ENCODE measurements around the gene FABP3. TPM values are rescaled to one million over a fixed set of nuclear protein-coding genes. Genes with fewer than 3 reads are reported as not detected.

FABP3 gene
- polyA plus RNA-seq, 2 donors: 1.8 to 2.6 TPM

GRCh38 chr1:31399976-31400375 lies 27.1 kb upstream of the FABP3 start:
- Histone ChIP-seq H3K4me3 (ENCODE audit: low read depth in 1 of 2, low read length in 2 of 2) (no peak overlapping the region), H3K36me3 (ENCODE audit: control insufficient read depth in 2 of 2, insufficient read depth in 2 of 2, low read length in 1 of 2) (no peaks in the 10 kb centered on the region), H3K27ac (ENCODE audit: low read depth in 2 of 2, low read length in 1 of 2) (no peak overlapping the region), H3K27me3 (ENCODE audit: control insufficient read depth in 1 of 2, insufficient read depth in 2 of 2, low read length in 2 of 2) (no peaks in the 10 kb centered on the region), H3K4me1 (ENCODE audit: control insufficient read depth in 2 of 2, insufficient read depth in 2 of 2, low read length in 1 of 2) (peaks cover 0 to under 1% of the 10 kb centered on the region in 2 donors), H3K9me3 (ENCODE audit: control insufficient read depth in 2 of 2, insufficient read depth in 1 of 2, low read depth in 1 of 2, low read length in 1 of 2) (no peaks in the 10 kb centered on the region)
- 50 to 60% methylated on average over 3 of the region's 3 CpGs for WGBS, 2 donors

- no peaks in the 10 kb centered on the region for H3K9me3 ChIP-seq (ENCODE audit: control insufficient read depth in 2 of 2, insufficient read depth in 1 of 2, low read depth in 1 of 2, low read length in 1 of 2)
- WGBS, 2 donors: 83 to 88% methylated on average over 2 of the region's 2 CpGs
These were observed 25.4 kb upstream of the FABP3 start for GRCh38 chr1:31398246-31398645.

GRCh38 chr1:31397360-31398095 lies 24.7 kb upstream of the FABP3 start:
- Histone ChIP-seq H3K4me3 (ENCODE audit: low read depth in 1 of 2, low read length in 2 of 2) (no peak overlapping the region), H3K36me3 (ENCODE audit: control insufficient read depth in 2 of 2, insufficient read depth in 2 of 2, low read length in 1 of 2) (no peaks in the 10 kb centered on the region), H3K9me3 (ENCODE audit: control insufficient read depth in 2 of 2, insufficient read depth in 1 of 2, low read depth in 1 of 2, low read length in 1 of 2) (no peaks in the 10 kb centered on the region), H3K4me1 (ENCODE audit: control insufficient read depth in 2 of 2, insufficient read depth in 2 of 2, low read length in 1 of 2) (peaks cover 0 to 2% of the 10 kb centered on the region in 2 donors), H3K27ac (ENCODE audit: low read depth in 2 of 2, low read length in 1 of 2) (no peak overlapping the region), H3K27me3 (ENCODE audit: control insufficient read depth in 1 of 2, insufficient read depth in 2 of 2, low read length in 2 of 2) (no peaks in the 10 kb centered on the region)
- WGBS, 2 donors: 75 to 82% methylated on average over 4 of the region's 4 CpGs

More at GRCh38 chr1:31398246-31398645, 25.4 kb upstream of the FABP3 start:
- H3K4me3 ChIP-seq (ENCODE audit: low read depth in 1 of 2, low read length in 2 of 2): no peak overlapping the region
- no peak overlapping the region for H3K27ac ChIP-seq (ENCODE audit: low read depth in 2 of 2, low read length in 1 of 2)
- no peaks in the 10 kb centered on the region for H3K36me3 ChIP-seq (ENCODE audit: control insufficient read depth in 2 of 2, insufficient read depth in 2 of 2, low read length in 1 of 2)
- H3K27me3 ChIP-seq (ENCODE audit: control insufficient read depth in 1 of 2, insufficient read depth in 2 of 2, low read length in 2 of 2): no peaks in the 10 kb centered on the region
- H3K4me1 ChIP-seq (ENCODE audit: control insufficient read depth in 2 of 2, insufficient read depth in 2 of 2, low read length in 1 of 2): peaks cover 0 to 2% of the 10 kb centered on the region in 2 donors

GRCh38 chr1:31396633-31397351 lies 23.9 kb upstream of the FABP3 start:
- Histone ChIP-seq H3K27me3 (ENCODE audit: control insufficient read depth in 1 of 2, insufficient read depth in 2 of 2, low read length in 2 of 2) (no peaks in the 10 kb centered on the region), H3K4me3 (ENCODE audit: low read depth in 1 of 2, low read length in 2 of 2) (no peak overlapping the region), H3K4me1 (ENCODE audit: control insufficient read depth in 2 of 2, insufficient read depth in 2 of 2, low read length in 1 of 2) (peaks cover 0 to 2% of the 10 kb centered on the region in 2 donors), H3K27ac (ENCODE audit: low read depth in 2 of 2, low read length in 1 of 2) (no peak overlapping the region), H3K36me3 (ENCODE audit: control insufficient read depth in 2 of 2, insufficient read depth in 2 of 2, low read length in 1 of 2) (no peaks in the 10 kb centered on the region), H3K9me3 (ENCODE audit: control insufficient read depth in 2 of 2, insufficient read depth in 1 of 2, low read depth in 1 of 2, low read length in 1 of 2) (no peaks in the 10 kb centered on the region)
- WGBS, 2 donors: 94 to 96% methylated on average over 3 of the region's 3 CpGs

- WGBS, 2 donors: 2 to 3% methylated on average over 36 of the region's 36 CpGs
- Histone ChIP-seq H3K36me3 (ENCODE audit: control insufficient read depth in 2 of 2, insufficient read depth in 2 of 2, low read length in 1 of 2) (no peaks in the 10 kb centered on the region), H3K4me1 (ENCODE audit: control insufficient read depth in 2 of 2, insufficient read depth in 2 of 2, low read length in 1 of 2) (peaks cover 0 to 6% of the 10 kb centered on the region in 2 donors), H3K27ac (ENCODE audit: low read depth in 2 of 2, low read length in 1 of 2) (no peak overlapping the region), H3K9me3 (ENCODE audit: control insufficient read depth in 2 of 2, insufficient read depth in 1 of 2, low read depth in 1 of 2, low read length in 1 of 2) (no peaks in the 10 kb centered on the region), H3K27me3 (ENCODE audit: control insufficient read depth in 1 of 2, insufficient read depth in 2 of 2, low read length in 2 of 2) (no peaks in the 10 kb centered on the region), H3K4me3 (ENCODE audit: low read depth in 1 of 2, low read length in 2 of 2) (peak overlapping the region in 1 of 2 donors; percentile 28)
These were observed 21.8 kb upstream of the FABP3 start for GRCh38 chr1:31394584-31395193.

- Histone ChIP-seq H3K4me1 (ENCODE audit: control insufficient read depth in 2 of 2, insufficient read depth in 2 of 2, low read length in 1 of 2) (peaks cover 0 to 6% of the 10 kb centered on the region in 2 donors), H3K36me3 (ENCODE audit: control insufficient read depth in 2 of 2, insufficient read depth in 2 of 2, low read length in 1 of 2) (no peaks in the 10 kb centered on the region), H3K27ac (ENCODE audit: low read depth in 2 of 2, low read length in 1 of 2) (no peak overlapping the region), H3K9me3 (ENCODE audit: control insufficient read depth in 2 of 2, insufficient read depth in 1 of 2, low read depth in 1 of 2, low read length in 1 of 2) (no peaks in the 10 kb centered on the region), H3K27me3 (ENCODE audit: control insufficient read depth in 1 of 2, insufficient read depth in 2 of 2, low read length in 2 of 2) (no peaks in the 10 kb centered on the region), H3K4me3 (ENCODE audit: low read depth in 1 of 2, low read length in 2 of 2) (no peak overlapping the region)
These were observed 20.6 kb upstream of the FABP3 start for GRCh38 chr1:31393463-31393862.

GRCh38 chr1:31390071-31390470 lies 17.2 kb upstream of the FABP3 start:
- Histone ChIP-seq H3K9me3 (ENCODE audit: control insufficient read depth in 2 of 2, insufficient read depth in 1 of 2, low read depth in 1 of 2, low read length in 1 of 2) (no peaks in the 10 kb centered on the region), H3K27ac (ENCODE audit: low read depth in 2 of 2, low read length in 1 of 2) (peak overlapping the region in 1 of 2 donors; percentile 20), H3K27me3 (ENCODE audit: control insufficient read depth in 1 of 2, insufficient read depth in 2 of 2, low read length in 2 of 2) (no peaks in the 10 kb centered on the region), H3K36me3 (ENCODE audit: control insufficient read depth in 2 of 2, insufficient read depth in 2 of 2, low read length in 1 of 2) (no peaks in the 10 kb centered on the region), H3K4me1 (ENCODE audit: control insufficient read depth in 2 of 2, insufficient read depth in 2 of 2, low read length in 1 of 2) (peaks cover 0 to 6% of the 10 kb centered on the region in 2 donors), H3K4me3 (ENCODE audit: low read depth in 1 of 2, low read length in 2 of 2) (no peak overlapping the region)
- 60 to 67% methylated on average over 7 of the region's 7 CpGs for WGBS, 2 donors

GRCh38 chr1:31389616-31390015 lies 16.7 kb upstream of the FABP3 start:
- no peaks in the 10 kb centered on the region for H3K9me3 ChIP-seq (ENCODE audit: control insufficient read depth in 2 of 2, insufficient read depth in 1 of 2, low read depth in 1 of 2, low read length in 1 of 2)
- H3K4me3 ChIP-seq (ENCODE audit: low read depth in 1 of 2, low read length in 2 of 2): no peak overlapping the region
- no peak overlapping the region for H3K27ac ChIP-seq (ENCODE audit: low read depth in 2 of 2, low read length in 1 of 2)
- H3K27me3 ChIP-seq (ENCODE audit: control insufficient read depth in 1 of 2, insufficient read depth in 2 of 2, low read length in 2 of 2): no peaks in the 10 kb centered on the region
- H3K36me3 ChIP-seq (ENCODE audit: control insufficient read depth in 2 of 2, insufficient read depth in 2 of 2, low read length in 1 of 2): no peaks in the 10 kb centered on the region
- 86 to 90% methylated on average over 7 of the region's 7 CpGs for WGBS, 2 donors
- H3K4me1 ChIP-seq (ENCODE audit: control insufficient read depth in 2 of 2, insufficient read depth in 2 of 2, low read length in 1 of 2): peaks cover 0 to 3% of the 10 kb centered on the region in 2 donors

GRCh38 chr1:31387612-31388011 lies 14.7 kb upstream of the FABP3 start:
- Histone ChIP-seq H3K27me3 (ENCODE audit: control insufficient read depth in 1 of 2, insufficient read depth in 2 of 2, low read length in 2 of 2) (no peaks in the 10 kb centered on the region), H3K4me1 (ENCODE audit: control insufficient read depth in 2 of 2, insufficient read depth in 2 of 2, low read length in 1 of 2) (peaks cover 0 to 3% of the 10 kb centered on the region in 2 donors), H3K36me3 (ENCODE audit: control insufficient read depth in 2 of 2, insufficient read depth in 2 of 2, low read length in 1 of 2) (no peaks in the 10 kb centered on the region), H3K4me3 (ENCODE audit: low read depth in 1 of 2, low read length in 2 of 2) (no peak overlapping the region), H3K27ac (ENCODE audit: low read depth in 2 of 2, low read length in 1 of 2) (no peak overlapping the region), H3K9me3 (ENCODE audit: control insufficient read depth in 2 of 2, insufficient read depth in 1 of 2, low read depth in 1 of 2, low read length in 1 of 2) (no peaks in the 10 kb centered on the region)
- WGBS, 2 donors: 62 to 66% methylated on average over 10 of the region's 10 CpGs

All from esophagus (tissue), 2 donors.